IMR-90 (cell line): ENCODE results near the gene FANCF.

ENCODE experiments used
- BHLHE40 ChIP-seq: fragments of 150-350 bp; IDR thresholded peaks from 2 replicates; pipeline ENCODE4 v1.6.1; 2016; ENCODE audit warnings: mild to moderate bottlenecking, low read depth, low read length
- CHD1 ChIP-seq: IDR thresholded peaks from 2 replicates; pipeline ENCODE4 v1.6.1; 2012; ENCODE audit warnings: low read depth, low read length, improper control_type of control experiment
- FOS ChIP-seq: fragments of 150-350 bp; IDR thresholded peaks from 2 replicates; pipeline ENCODE4 v1.6.1; 2016; ENCODE audit warnings: low read depth, low read length
- MAFK ChIP-seq: IDR thresholded peaks from 2 replicates; pipeline ENCODE4 v1.6.1; 2012; ENCODE audit warnings: low read depth, low read length, improper control_type of control experiment
- MAZ ChIP-seq: IDR thresholded peaks from 2 replicates; pipeline ENCODE4 v1.6.1; 2012; ENCODE audit warnings: low read depth, mild to moderate bottlenecking, low read length, improper control_type of control experiment, moderate library complexity, borderline replicate concordance
- MXI1 ChIP-seq: IDR thresholded peaks from 2 replicates; pipeline ENCODE4 v1.6.1; 2012; ENCODE audit warnings: low read depth, mild to moderate bottlenecking, low read length, moderate library complexity, borderline replicate concordance
- NFE2L2 ChIP-seq: fragments of 150-350 bp; IDR thresholded peaks from 2 replicates; pipeline ENCODE4 v1.6.1; 2016; ENCODE audit warnings: low read depth, mild to moderate bottlenecking, low read length
- POLR2A ChIP-seq: IDR thresholded peaks from 2 replicates; pipeline ENCODE4 v1.6.1; 2012; ENCODE audit warnings: mild to moderate bottlenecking, low read depth, low read length
- RFX5 ChIP-seq: IDR thresholded peaks from 2 replicates; pipeline ENCODE4 v1.8.0; 2012; ENCODE audit warnings: low read depth, mild to moderate bottlenecking, low read length, moderate library complexity
- SMC3 ChIP-seq: fragments of 150-350 bp; IDR thresholded peaks from 2 replicates; pipeline ENCODE4 v1.6.1; 2016; ENCODE audit warnings: low read depth, mild to moderate bottlenecking, antibody characterized with exemption, low read length, moderate library complexity
- TF ChIP-seq, protein P1 (sequence below): conservative IDR thresholded peaks from 2 replicates; pipeline ENCODE4 v1.5.1; 2012; ENCODE audit warnings: mild to moderate bottlenecking, low read depth, low read length, improper control_type of control experiment
- TF ChIP-seq, protein P2 (sequence below): fragments of 150-350 bp; IDR thresholded peaks from 2 replicates; pipeline ENCODE4 v1.6.1; 2016; ENCODE audit warnings: low read depth, mild to moderate bottlenecking, low read length, moderate library complexity, borderline replicate concordance
- TF ChIP-seq, protein P3 (sequence below): fragments of 150-350 bp; IDR thresholded peaks from 2 replicates; pipeline ENCODE4 v1.6.1; 2017; ENCODE audit warnings: mild to moderate bottlenecking, antibody characterized with exemption, low read length, low read depth

DNA sequence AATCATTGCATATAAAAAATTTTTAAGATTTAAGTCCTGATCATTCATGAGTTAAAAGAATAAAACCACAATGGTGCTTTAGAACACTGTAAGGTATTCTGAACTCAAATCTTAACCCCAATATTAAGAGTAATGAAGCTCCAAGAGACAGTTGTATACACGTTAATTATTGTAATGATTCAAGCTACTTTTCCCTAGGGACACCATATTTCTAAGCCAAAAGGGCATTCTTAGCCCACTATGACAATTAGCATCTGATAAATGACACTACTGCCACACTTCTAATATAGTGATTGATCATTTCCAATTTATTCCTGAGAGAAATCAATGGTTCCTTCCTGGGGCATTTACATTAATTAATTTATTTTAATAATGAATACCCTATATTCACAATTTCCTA is 21.7 kb downstream of the FANCF start:
- TF ChIP-seq, protein P1, sequence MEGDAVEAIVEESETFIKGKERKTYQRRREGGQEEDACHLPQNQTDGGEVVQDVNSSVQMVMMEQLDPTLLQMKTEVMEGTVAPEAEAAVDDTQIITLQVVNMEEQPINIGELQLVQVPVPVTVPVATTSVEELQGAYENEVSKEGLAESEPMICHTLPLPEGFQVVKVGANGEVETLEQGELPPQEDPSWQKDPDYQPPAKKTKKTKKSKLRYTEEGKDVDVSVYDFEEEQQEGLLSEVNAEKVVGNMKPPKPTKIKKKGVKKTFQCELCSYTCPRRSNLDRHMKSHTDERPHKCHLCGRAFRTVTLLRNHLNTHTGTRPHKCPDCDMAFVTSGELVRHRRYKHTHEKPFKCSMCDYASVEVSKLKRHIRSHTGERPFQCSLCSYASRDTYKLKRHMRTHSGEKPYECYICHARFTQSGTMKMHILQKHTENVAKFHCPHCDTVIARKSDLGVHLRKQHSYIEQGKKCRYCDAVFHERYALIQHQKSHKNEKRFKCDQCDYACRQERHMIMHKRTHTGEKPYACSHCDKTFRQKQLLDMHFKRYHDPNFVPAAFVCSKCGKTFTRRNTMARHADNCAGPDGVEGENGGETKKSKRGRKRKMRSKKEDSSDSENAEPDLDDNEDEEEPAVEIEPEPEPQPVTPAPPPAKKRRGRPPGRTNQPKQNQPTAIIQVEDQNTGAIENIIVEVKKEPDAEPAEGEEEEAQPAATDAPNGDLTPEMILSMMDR: no peak
- no peak for TF ChIP-seq CHD1
- TF ChIP-seq POLR2A: no peak
- TF ChIP-seq, protein P2, sequence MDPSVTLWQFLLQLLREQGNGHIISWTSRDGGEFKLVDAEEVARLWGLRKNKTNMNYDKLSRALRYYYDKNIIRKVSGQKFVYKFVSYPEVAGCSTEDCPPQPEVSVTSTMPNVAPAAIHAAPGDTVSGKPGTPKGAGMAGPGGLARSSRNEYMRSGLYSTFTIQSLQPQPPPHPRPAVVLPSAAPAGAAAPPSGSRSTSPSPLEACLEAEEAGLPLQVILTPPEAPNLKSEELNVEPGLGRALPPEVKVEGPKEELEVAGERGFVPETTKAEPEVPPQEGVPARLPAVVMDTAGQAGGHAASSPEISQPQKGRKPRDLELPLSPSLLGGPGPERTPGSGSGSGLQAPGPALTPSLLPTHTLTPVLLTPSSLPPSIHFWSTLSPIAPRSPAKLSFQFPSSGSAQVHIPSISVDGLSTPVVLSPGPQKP: no peak
- TF ChIP-seq, protein P3, sequence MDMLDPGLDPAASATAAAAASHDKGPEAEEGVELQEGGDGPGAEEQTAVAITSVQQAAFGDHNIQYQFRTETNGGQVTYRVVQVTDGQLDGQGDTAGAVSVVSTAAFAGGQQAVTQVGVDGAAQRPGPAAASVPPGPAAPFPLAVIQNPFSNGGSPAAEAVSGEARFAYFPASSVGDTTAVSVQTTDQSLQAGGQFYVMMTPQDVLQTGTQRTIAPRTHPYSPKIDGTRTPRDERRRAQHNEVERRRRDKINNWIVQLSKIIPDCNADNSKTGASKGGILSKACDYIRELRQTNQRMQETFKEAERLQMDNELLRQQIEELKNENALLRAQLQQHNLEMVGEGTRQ: no peak
- no peak for TF ChIP-seq MXI1
- no peak for TF ChIP-seq MAFK
- no peak for TF ChIP-seq NFE2L2
- no peak for TF ChIP-seq SMC3
- TF ChIP-seq FOS: no peak
- TF ChIP-seq BHLHE40: no peak
- TF ChIP-seq RFX5: no peak
- TF ChIP-seq MAZ: no peak
